Right cardiac atrium (tissue), 5 donors: Measurements from ENCODE around the gene NEGR1. TPM values are rescaled to one million over a fixed set of nuclear protein-coding genes. Genes with fewer than 3 reads are reported as not detected.

Experiments used
- ATAC-seq, 2 donors: fragments of 200-7000 bp; cut with Tn5 transposase; one replicate each; pipeline versions ENCODE4 v1.8.0 to v1.9.1; 2020; ENCODE audit warnings: moderate library complexity in 2 of 2, mild to moderate bottlenecking in 1 of 2
- DNase-seq, 3 donors: peaks; one replicate each; pipeline ENCODE4 v3.0.0-alpha.2; 2020
- H3K27ac ChIP-seq: one replicate; pipeline ENCODE4 v1.5.1; 2013; ENCODE audit warnings: mild to moderate bottlenecking, low read length, control low read depth, moderate library complexity
- H3K27me3 ChIP-seq: one replicate; pipeline ENCODE4 v1.6.1; 2013; ENCODE audit not compliant: control insufficient read depth, insufficient read depth
- H3K4me1 ChIP-seq: one replicate; pipeline ENCODE4 v1.6.1; 2013; ENCODE audit warnings: low read length; ENCODE audit not compliant: control insufficient read depth, insufficient read depth
- H3K4me3 ChIP-seq: one replicate; pipeline ENCODE4 v1.5.1; 2013; ENCODE audit warnings: low read length, control low read depth
- H3K9me3 ChIP-seq: one replicate; pipeline ENCODE4 v1.6.1; 2013; ENCODE audit warnings: low read length; ENCODE audit not compliant: control insufficient read depth
- WGBS: extraction: QIAGEN DNeasy Blood & Tissue Kit; methylation state at CpG from one replicate; pipeline ENCODE4 v1.1.7; 2013; 5-methylcytosine and 5-hydroxymethylcytosine counted together
- intact Hi-C, 4 donors: fragments of 100-400 bp; cut with DNase I; formaldehyde crosslinking; loops; one replicate each; pipeline versions ENCODE4 v1.11.0 to v1.14.0; 2022 to 2023
- polyA plus RNA-seq: library from polyadenylated mRNA; stranded (reverse); fragments of 200-250 nt; gene quantifications from one replicate; pipeline ENCODE4 v1.2.3, GENCODE V29; 2013
- total RNA-seq, 4 donors: library from RNA; stranded (reverse); fragmentation: NEBNext Ultra II Directional; extraction: Animal tissue kit (Norgen Biotek cat#: 25700); gene quantifications; one replicate each; pipeline ENCODE4 v1.2.1, GENCODE V29; 2021
- donor health status: healthy with polysubstance abuse.
- donor health status: DM: no; HTN: yes; CAD: no.
- donor health status: DM: no; HTN: no; CAD: no.
- donor health status: DM: no; HTN: yes; CAD: no; lungs with severe emphysema.
- donor health status: DM: yes; HTN: yes; CAD: no.

The NEGR1 gene
- total and polyA plus RNA-seq, 5 donors: 9.1 to 26.1 (median 24.2) TPM

DNA sequence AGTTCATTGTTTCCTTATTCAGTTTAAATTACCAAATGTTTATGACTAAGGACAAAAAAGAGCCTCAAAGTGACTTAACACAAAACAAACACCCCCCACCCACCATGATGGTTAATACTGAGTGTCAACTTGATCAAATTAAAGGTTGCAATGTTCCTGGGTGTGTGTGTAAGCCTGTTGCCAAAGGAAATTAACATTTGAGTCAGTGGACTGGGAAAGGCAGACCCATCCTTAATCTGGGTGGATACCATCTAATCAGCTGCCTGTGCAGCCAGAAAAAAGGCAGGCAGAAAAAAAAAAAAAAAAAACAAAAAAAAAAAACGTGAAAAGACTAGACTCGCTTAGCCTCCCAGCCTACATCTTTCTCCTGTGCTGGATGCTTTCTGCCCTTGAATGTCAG, 543.4 kb downstream of the NEGR1 start:
- ATAC-seq (no peak), DNase-seq (no peak)
- H3K9me3 ChIP-seq: no peaks in the 10 kb centered on the region
- intact Hi-C loops: no loop called here
- no peak overlapping the region for H3K27ac ChIP-seq
- no peak overlapping the region for H3K4me3 ChIP-seq
- H3K4me1 ChIP-seq: no peaks in the 10 kb centered on the region
- no peaks in the 10 kb centered on the region for H3K27me3 ChIP-seq
- WGBS: 67% methylated on average over 2 of the region's 2 CpGs

DNA sequence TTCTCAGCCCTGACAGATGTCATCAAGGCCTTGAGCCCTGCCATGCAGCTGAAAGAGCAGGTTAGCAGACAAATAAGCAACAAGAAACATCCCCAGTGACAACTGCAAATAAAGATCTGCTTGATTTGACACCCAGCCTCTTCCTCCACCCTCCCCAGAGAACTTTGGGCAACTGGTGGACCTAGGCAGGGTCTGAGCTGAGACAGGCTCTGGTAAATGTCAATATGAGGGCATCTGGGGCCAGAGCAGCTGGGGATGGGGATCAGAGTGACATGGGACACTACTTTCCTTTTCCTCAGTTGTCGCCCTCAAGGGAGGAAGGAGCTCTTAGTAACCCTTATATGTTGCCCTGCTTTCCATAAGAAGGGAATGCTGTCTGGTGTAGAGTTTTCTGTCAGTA, 544.1 kb downstream of the NEGR1 start:
- intact Hi-C loops: no loop called here
- DNase-seq (no peak), ATAC-seq (no peak)
- no peak overlapping the region for H3K4me3 ChIP-seq
- WGBS: 93% methylated on average over 1 of the region's 1 CpG
- no peaks in the 10 kb centered on the region for H3K27me3 ChIP-seq
- H3K9me3 ChIP-seq: no peaks in the 10 kb centered on the region
- no peaks in the 10 kb centered on the region for H3K4me1 ChIP-seq
- no peak overlapping the region for H3K27ac ChIP-seq

DNA sequence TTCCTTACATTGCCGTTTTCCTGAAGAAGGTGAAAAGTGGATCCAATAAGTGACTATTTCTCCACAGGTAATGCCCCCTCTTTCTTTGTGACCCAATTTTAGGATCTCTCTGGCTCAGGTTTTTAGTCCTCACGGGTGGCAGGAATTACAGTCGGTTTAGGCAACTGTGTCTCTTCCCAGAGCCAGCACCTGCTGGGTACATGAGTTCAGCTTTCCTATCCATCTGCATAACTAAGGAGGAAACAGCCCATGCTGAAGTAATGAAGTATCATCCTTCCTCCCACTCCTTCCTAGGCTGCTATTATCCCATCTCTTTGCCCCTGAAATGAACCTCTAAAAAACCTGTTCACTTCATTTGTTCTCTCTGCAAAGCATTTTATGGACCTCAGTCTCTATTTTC, 544.6 kb downstream of the NEGR1 start:
- intact Hi-C loops: no loop called here
- H3K9me3 ChIP-seq: no peaks in the 10 kb centered on the region
- WGBS: 71% methylated on average over 3 of the region's 3 CpGs
- no peaks in the 10 kb centered on the region for H3K27me3 ChIP-seq
- H3K27ac ChIP-seq: no peak overlapping the region
- no peaks in the 10 kb centered on the region for H3K4me1 ChIP-seq
- H3K4me3 ChIP-seq: no peak overlapping the region
- ATAC-seq (no peak), DNase-seq (no peak)

DNA sequence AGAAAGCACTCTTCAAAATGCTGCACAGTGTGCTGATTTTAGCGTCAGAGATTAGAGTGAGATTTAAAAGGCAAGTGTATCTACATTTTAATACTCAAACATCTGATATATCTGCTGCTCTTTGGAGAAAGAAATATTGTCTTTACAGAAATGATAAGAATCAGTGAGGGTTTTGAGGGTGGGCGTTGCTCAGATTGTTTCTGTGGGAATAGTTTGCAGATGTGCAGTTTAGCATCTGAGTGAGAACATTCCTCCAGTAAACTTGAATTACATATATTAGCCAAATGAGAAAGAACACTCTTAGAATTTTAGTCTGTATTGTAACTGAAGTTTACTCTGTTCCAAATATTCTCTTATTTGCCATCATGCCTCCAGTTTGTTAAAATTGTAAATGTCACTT, 549.2 kb downstream of the NEGR1 start:
- intact Hi-C loops: no loop called here
- DNase-seq: no peak
- WGBS: 45% methylated on average over 2 of the region's 2 CpGs
- H3K27ac ChIP-seq: no peak overlapping the region
- H3K4me1 ChIP-seq: no peaks in the 10 kb centered on the region
- H3K27me3 ChIP-seq: no peaks in the 10 kb centered on the region
- H3K9me3 ChIP-seq: no peaks in the 10 kb centered on the region
- ATAC-seq: no peak
- H3K4me3 ChIP-seq: no peak overlapping the region

DNA sequence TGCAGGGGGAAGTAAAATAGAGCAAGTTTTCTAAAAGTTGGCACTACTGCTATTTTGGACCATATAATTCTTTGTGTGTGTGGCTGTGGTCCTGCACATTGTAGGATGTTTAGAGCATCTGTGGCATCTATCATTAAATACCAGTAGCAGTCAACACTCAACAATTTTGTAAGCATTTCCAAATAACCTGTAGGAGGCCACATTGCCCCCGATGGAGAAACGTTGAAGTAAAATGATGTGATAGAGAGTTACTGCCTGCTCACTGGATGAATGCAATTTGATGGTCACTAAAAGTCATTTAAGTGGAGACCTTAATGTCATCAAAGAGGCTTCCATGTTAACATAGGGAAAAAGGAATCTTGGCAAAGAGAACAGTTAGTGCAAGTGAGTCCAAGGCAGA, 560.8 kb downstream of the NEGR1 start:
- intact Hi-C loops: no loop called here
- DNase-seq (no peak), ATAC-seq (no peak)
- Histone ChIP-seq H3K4me1 (no peaks in the 10 kb centered on the region), H3K9me3 (no peaks in the 10 kb centered on the region), H3K4me3 (no peak overlapping the region), H3K27ac (no peak overlapping the region), H3K27me3 (no peaks in the 10 kb centered on the region)
- 69% methylated on average over 2 of the region's 2 CpGs for WGBS

DNA sequence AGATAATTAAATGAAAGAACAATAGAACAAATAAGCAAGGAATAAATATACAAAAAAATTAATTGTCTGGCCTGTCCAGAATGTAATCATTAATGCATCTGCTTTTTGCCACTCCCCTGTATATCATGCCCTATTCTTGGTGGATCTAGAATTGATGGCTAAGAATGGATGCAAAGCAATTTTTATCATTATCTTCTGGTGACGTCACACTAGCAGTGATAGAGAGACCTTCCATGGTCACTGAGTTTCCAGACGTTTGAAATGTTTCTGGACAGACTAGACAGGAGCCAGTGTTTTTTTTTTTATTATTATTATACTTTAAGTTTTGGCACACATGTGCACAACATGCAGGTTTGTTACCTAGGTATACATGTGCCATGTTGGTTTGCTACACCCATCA, 563.0 kb downstream of the NEGR1 start:
- no peak for DNase-seq
- intact Hi-C loops: no loop called here
- no peak for ATAC-seq
- Histone ChIP-seq H3K27ac (no peak overlapping the region), H3K27me3 (no peaks in the 10 kb centered on the region), H3K9me3 (no peaks in the 10 kb centered on the region), H3K4me1 (no peaks in the 10 kb centered on the region), H3K4me3 (no peak overlapping the region)
- 34% methylated on average over 2 of the region's 2 CpGs for WGBS

DNA sequence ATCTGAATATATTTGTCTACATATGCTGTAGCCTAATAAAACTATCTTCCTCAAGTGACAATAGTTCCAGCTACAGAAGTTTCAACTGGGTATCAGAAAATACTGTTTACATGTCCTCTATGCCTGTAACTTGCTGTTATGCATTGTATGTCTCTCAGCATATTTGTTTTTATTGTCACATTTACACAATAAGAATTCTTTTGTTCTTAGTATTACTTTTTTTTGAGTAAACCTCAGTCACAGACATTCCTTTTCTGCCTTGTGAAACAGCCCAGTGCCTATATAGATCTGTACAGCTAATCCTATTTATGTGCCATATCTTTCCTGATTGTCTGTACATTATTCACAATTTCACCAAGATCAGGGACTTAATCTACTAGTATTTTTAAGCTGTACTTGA, 565.2 kb downstream of the NEGR1 start:
- intact Hi-C loops: no loop called here
- no peak overlapping the region for H3K27ac ChIP-seq
- H3K4me1 ChIP-seq: no peaks in the 10 kb centered on the region
- DNase-seq: no peak
- H3K4me3 ChIP-seq: no peak overlapping the region
- no peaks in the 10 kb centered on the region for H3K9me3 ChIP-seq
- no peaks in the 10 kb centered on the region for H3K27me3 ChIP-seq
- ATAC-seq: no peak

DNA sequence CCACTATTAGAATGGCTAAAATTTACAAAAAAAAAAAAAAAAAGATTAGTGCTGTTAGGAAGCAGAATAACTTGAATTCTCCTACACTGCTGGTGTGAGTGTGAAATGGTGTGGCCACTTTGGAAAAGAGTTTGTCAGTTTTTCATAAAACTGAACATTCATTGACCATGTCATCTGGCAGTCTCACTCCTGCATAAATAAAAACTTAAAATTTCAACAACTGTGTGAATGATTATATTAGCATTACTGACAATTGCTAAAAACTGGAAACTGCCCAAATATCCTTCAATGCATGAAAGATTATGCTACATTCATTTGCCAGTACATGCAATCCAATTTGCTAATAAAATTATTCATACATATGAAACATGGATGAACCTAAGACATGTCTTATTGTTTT, 570.9 kb downstream of the NEGR1 start:
- Histone ChIP-seq H3K4me3 (no peak overlapping the region), H3K9me3 (no peaks in the 10 kb centered on the region), H3K27ac (no peak overlapping the region), H3K27me3 (no peaks in the 10 kb centered on the region), H3K4me1 (no peaks in the 10 kb centered on the region)
- intact Hi-C loops: no loop called here
- no peak for DNase-seq
- no peak for ATAC-seq

DNA sequence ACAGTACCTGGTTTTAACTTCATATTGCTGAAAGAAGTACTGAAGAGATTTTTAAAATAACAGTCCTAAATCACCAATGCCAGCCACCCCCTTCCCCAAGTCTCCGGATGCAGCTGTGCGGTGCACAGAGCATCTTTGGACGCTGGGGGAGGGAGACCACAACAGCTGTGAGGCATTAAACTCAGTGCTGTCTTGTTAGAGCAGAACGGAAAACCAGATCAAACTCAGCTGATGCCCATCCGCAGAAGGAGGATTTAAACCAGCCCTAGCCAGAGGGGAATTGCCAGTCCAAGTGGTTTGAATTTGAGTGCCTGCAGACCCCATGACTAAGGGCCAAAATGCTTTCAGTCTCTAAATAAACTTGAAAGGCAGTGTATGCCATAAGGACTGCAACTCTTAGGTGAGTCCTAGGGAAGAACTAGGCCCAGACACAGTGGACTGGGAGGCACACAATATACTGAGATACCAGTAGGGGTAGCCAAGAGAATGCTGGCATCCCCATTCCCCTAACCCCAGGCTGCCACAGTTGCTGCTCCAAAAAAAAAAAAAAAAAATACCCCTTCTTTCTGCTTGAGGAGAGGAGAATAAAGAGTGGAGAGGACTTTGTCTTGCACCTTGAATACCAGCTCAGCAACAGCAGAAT, 576.2 kb downstream of the NEGR1 start:
- intact Hi-C loops: no loop called here
- H3K27ac ChIP-seq: no peak overlapping the region
- H3K9me3 ChIP-seq: no peaks in the 10 kb centered on the region
- H3K4me3 ChIP-seq: no peak overlapping the region
- ATAC-seq: no peak
- DNase-seq: no peak
- H3K27me3 ChIP-seq: no peaks in the 10 kb centered on the region
- no peaks in the 10 kb centered on the region for H3K4me1 ChIP-seq
- WGBS: 79% methylated on average over 5 of the region's 5 CpGs

DNA sequence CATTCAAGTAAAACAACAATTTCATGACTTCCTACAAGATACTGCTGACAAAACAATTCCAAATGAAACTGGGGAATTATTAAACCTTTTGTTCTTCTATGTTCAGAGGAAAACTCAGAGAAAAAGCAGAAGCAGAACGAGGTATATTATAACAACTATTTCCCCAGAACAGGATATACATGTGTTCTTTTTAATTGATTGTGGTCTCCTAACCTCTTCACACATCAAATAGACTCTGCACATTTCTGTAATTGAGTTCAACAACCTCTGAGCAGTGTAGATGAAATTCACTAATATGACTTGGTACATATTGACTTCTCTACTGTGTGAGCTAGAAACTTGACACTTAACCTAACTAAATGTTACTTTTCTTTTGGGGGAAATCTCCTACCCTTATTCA, 584.2 kb downstream of the NEGR1 start:
- 61% methylated on average over 1 of the region's 1 CpG for WGBS
- Histone ChIP-seq H3K9me3 (no peaks in the 10 kb centered on the region), H3K27ac (no peak overlapping the region), H3K27me3 (no peaks in the 10 kb centered on the region), H3K4me3 (no peak overlapping the region), H3K4me1 (no peaks in the 10 kb centered on the region)
- DNase-seq: no peak
- no peak for ATAC-seq
- intact Hi-C loops: no loop called here

DNA sequence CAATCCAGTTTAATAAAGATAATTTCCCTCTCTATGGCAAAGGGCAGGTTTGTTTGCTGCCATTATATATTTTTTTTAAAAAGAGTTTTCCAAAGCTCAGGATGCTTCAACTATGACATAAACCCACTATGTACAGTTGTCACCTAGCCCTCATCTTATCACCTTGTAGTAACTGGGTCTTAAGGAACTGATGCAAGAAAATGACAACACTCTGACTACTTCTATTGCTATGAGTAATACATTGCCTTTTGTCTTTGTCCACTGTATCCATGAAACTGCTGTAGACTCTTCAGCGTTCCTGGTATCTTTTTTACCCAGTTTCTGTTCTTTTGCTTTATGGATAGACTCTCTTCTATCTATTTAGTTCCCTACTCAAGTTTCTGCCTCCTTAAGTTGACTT, 586.5 kb downstream of the NEGR1 start:
- H3K9me3 ChIP-seq: no peaks in the 10 kb centered on the region
- no peak overlapping the region for H3K27ac ChIP-seq
- DNase-seq: no peak
- no peaks in the 10 kb centered on the region for H3K4me1 ChIP-seq
- H3K27me3 ChIP-seq: no peaks in the 10 kb centered on the region
- no peak overlapping the region for H3K4me3 ChIP-seq
- no peak for ATAC-seq
- intact Hi-C loops: no loop called here
- WGBS: 77% methylated on average over 1 of the region's 1 CpG

DNA sequence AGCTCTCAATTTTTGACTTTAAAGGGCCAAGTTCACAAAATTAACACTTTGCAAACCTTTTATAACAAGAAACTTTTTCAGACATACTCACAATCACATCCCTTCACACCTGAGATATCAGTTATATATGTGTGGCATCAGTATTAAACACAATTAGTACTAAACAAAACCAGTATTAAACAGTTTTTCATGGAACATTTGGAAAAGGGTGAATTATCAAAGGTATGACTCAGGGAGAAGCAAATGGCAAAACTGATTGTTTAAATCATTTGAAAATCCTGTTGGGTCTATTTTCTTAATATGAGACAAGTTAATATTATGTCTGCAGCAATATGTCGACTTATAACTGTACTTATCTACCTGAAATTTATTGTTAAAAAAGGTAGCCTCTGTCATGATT, 587.3 kb downstream of the NEGR1 start:
- Histone ChIP-seq H3K4me3 (no peak overlapping the region), H3K9me3 (no peaks in the 10 kb centered on the region), H3K27ac (no peak overlapping the region), H3K4me1 (no peaks in the 10 kb centered on the region), H3K27me3 (no peaks in the 10 kb centered on the region)
- no peak for DNase-seq
- no peak for ATAC-seq
- intact Hi-C loops: no loop called here
- WGBS: 82% methylated on average over 1 of the region's 1 CpG
